NCI-H748 (cell line): ENCODE results near the gene TMEM109.

ENCODE experiments used
- DNase-seq: peaks from one replicate; lab custom pipeline; 2025; ENCODE audit not compliant: unreplicated experiment; lab: John Stamatoyannopoulos, UW

Gene TMEM109

GRCh38 chr11:60878245-60879101 is 35.5 kb upstream of the TMEM109 start:
- DNase-seq = no peak

- DNase-seq = no peak
Observed at GRCh38 chr11:60879104-60879503, 34.9 kb upstream of the TMEM109 start.

GRCh38 chr11:60879971-60880588 is 33.9 kb upstream of the TMEM109 start:
- no peak for DNase-seq

GRCh38 chr11:60880643-60881282 is 33.2 kb upstream of the TMEM109 start:
- peak; percentile 89 for DNase-seq

GRCh38 chr11:60887556-60887955 is 26.4 kb upstream of the TMEM109 start:
- peak; percentile 75 for DNase-seq

- no peak for DNase-seq
Observed at GRCh38 chr11:60889869-60890311, 24.1 kb upstream of the TMEM109 start.

- DNase-seq = no peak
Observed at GRCh38 chr11:60890696-60891095, 23.3 kb upstream of the TMEM109 start.

- DNase-seq = no peak
Observed at GRCh38 chr11:60891103-60891741, 22.7 kb upstream of the TMEM109 start.

GRCh38 chr11:60895687-60896086 is 18.3 kb upstream of the TMEM109 start:
- DNase-seq = no peak

GRCh38 chr11:60897496-60897895 is 16.5 kb upstream of the TMEM109 start:
- DNase-seq = no peak

- peak; percentile 50 for DNase-seq
Observed at GRCh38 chr11:60899046-60899936, 14.7 kb upstream of the TMEM109 start.

GRCh38 chr11:60899977-60900376 is 14.0 kb upstream of the TMEM109 start:
- DNase-seq = no peak

- no peak for DNase-seq
Observed at GRCh38 chr11:60900673-60901404, 13.1 kb upstream of the TMEM109 start.

- DNase-seq = no peak
Observed at GRCh38 chr11:60902625-60903024, 11.3 kb upstream of the TMEM109 start.

- peak; percentile 36 for DNase-seq
Observed at GRCh38 chr11:60905047-60905446, 8.9 kb upstream of the TMEM109 start.

- DNase-seq = peak; percentile 53
Observed at GRCh38 chr11:60905551-60906113, 8.3 kb upstream of the TMEM109 start.

- peak; percentile 97 for DNase-seq
Observed at GRCh38 chr11:60906132-60906972, 7.6 kb upstream of the TMEM109 start, which contains the start of gene PRPF19. TSS of gene PRPF19 (minus strand) at chr11:60906585. CDS start at chr11:60906382, 203 bp downstream.

- DNase-seq = no peak
Observed at GRCh38 chr11:60908803-60909202, 5.2 kb upstream of the TMEM109 start.
